ENCODE results near the gene GOPC.

The GOPC gene

DNA sequence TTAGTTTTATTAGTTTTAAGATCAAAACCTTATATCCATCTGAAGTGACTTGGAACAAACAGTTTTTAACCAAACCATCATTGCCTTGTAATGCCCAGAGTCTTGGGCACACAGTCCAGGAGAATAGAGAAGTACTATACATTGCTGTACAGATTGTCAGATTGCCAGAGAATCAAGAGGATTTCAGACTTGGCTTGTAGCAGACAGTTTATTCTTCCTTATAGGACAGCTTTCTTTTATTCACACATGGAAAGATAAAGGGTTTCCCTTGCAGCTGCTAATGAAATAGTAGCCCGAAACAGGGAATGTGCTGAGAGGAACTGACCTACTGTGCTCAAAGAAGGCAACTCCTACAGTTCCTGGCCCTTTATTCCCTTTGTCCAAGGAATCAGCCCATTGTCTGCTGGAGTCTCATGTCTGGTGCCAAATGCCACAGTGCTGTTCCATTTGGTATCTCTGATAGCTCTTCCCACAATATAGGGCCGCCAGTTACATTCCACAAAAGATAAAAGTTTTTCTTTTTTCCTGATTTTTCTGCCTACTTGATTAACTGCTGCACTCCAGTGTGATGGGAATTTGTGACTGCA, 89.2 kb downstream of the GOPC start:
- DNase-seq = no peak

DNA sequence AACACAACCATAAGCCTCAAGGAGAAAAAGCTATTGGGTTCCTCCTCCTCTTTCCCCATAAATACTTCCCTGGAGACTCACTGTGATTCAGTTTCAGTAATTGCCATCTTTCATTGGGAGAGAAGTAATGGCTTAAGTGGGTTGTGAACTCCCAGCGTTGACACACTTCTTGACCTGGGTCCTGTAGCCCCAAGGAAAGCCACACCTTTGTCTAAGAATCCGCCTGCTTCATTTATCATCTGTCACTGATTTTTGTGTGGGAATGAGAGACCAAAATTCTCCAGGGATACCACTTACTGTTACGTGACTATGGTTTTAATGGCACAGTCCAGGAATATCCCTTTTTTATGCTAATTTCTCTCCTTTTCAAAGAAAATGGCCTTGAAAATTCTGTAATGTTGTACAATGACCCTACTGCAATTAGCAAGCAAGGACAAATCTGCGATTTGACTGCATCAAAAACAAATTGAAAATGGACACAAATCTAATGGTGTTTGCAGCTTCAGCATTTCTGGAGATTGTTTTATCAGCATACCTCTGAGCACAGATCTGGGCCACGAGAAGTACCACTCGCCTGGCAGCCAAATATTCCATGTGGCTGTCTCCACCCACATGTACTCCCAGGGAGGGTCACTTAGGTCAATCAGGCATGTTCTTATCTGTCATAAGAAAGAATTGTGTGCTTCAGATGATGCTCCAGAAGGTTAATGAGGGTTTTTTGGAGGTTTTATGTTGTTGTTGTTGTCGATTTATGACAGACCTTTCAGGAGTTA, 90.1 kb downstream of the GOPC start:
- no peak for DNase-seq
